ENCODE data around the gene APBA3.

- TF ChIP-seq CTCF (IDR thresholded peaks at IDR 0.05), result no peak
- no peak for TF ChIP-seq POLR2A (IDR thresholded peaks at IDR 0.05)
Observed at GRCh38 chr19:3796358-3796757, 34.9 kb upstream of the APBA3 start.

Data from adrenal gland (tissue), 5 donors.